ENCODE data around the gene FDX1.

The FDX1 gene

GRCh38 chr11:110470716-110471115 is 41.0 kb downstream of the FDX1 start:
- no peak for DNase-seq

- DNase-seq = no peak
Measured at GRCh38 chr11:110471371-110471770, 41.6 kb downstream of the FDX1 start.

- no peak for DNase-seq
Measured at GRCh38 chr11:110472858-110473257, 43.1 kb downstream of the FDX1 start.

- no peak for DNase-seq
Measured at GRCh38 chr11:110473706-110474105, 44.0 kb downstream of the FDX1 start.

GRCh38 chr11:110474578-110474977 is 44.8 kb downstream of the FDX1 start:
- DNase-seq = no peak

GRCh38 chr11:110475671-110476070 is 45.9 kb downstream of the FDX1 start:
- no peak for DNase-seq

GRCh38 chr11:110478410-110478809 is 48.7 kb downstream of the FDX1 start:
- DNase-seq = no peak

GRCh38 chr11:110479108-110480101 is 49.7 kb downstream of the FDX1 start:
- DNase-seq = peak; percentile 26

GRCh38 chr11:110481523-110481922 is 51.8 kb downstream of the FDX1 start:
- no peak for DNase-seq

GRCh38 chr11:110486156-110486555 is 56.4 kb downstream of the FDX1 start:
- no peak for DNase-seq

GRCh38 chr11:110488446-110488845 is 58.7 kb downstream of the FDX1 start:
- DNase-seq = no peak

- DNase-seq = no peak
Measured at GRCh38 chr11:110490886-110491285, 61.1 kb downstream of the FDX1 start.

GRCh38 chr11:110491577-110492320 is 62.0 kb downstream of the FDX1 start:
- DNase-seq = no peak

- no peak for DNase-seq
Measured at GRCh38 chr11:110492321-110492685, 62.6 kb downstream of the FDX1 start.

- DNase-seq = no peak
Measured at GRCh38 chr11:110493346-110493745, 63.6 kb downstream of the FDX1 start.

- DNase-seq = no peak
Measured at GRCh38 chr11:110497231-110497978, 67.7 kb downstream of the FDX1 start.

- no peak for DNase-seq
Measured at GRCh38 chr11:110501428-110501827, 71.7 kb downstream of the FDX1 start.

- DNase-seq = no peak
Measured at GRCh38 chr11:110505528-110506284, 76.0 kb downstream of the FDX1 start.

GRCh38 chr11:110507328-110507727 is 77.6 kb downstream of the FDX1 start:
- DNase-seq = no peak

GRCh38 chr11:110508786-110509185 is 79.0 kb downstream of the FDX1 start:
- DNase-seq = no peak

GRCh38 chr11:110509472-110509871 is 79.7 kb downstream of the FDX1 start:
- DNase-seq = no peak

- no peak for DNase-seq
Measured at GRCh38 chr11:110512026-110512425, 82.3 kb downstream of the FDX1 start.
